ENCODE measurements around the gene PTPA. TPM values are rescaled to one million over a fixed set of nuclear protein-coding genes. Genes with fewer than 3 reads are reported as not detected.

Gene PTPA
- total RNA-seq, 4 donors from 2014 or later: 59.1 to 108 (median 83.8) TPM

GRCh38 chr9:129102095-129102525 is 9.1 kb upstream of the PTPA start:
- peaks cover 15% of the 10 kb centered on the region for H3K4me1 ChIP-seq
- no peak overlapping the region for H3K4me3 ChIP-seq
- WGBS: 63% methylated on average over 2 of the region's 13 CpGs
- peaks cover 20% of the 10 kb centered on the region for H3K36me3 ChIP-seq
- H3K9me3 ChIP-seq: no peaks in the 10 kb centered on the region
- H3K27ac ChIP-seq: no peak overlapping the region
- TF ChIP-seq POLR2AphosphoS5 (IDR thresholded peaks at IDR 0.05) (no peak), EP300 (IDR thresholded peaks at IDR 0.05) (no peak), CTCF (IDR thresholded peaks at IDR 0.05) (no peak), POLR2A (IDR thresholded peaks at IDR 0.05) (no peak)
- DNase-seq (ENCODE audit: low spot score in 2 of 2): no peak
- H3K27me3 ChIP-seq: no peaks in the 10 kb centered on the region

- Histone ChIP-seq H3K27me3 (no peaks in the 10 kb centered on the region), H3K9me3 (no peaks in the 10 kb centered on the region), H3K36me3 (peaks cover 18% of the 10 kb centered on the region), H3K4me1 (peaks cover 20% of the 10 kb centered on the region), H3K27ac (no peak overlapping the region), H3K4me3 (no peak overlapping the region)
- TF ChIP-seq CTCF (IDR thresholded peaks at IDR 0.05) (peak; percentile 2 to 71), EP300 (IDR thresholded peaks at IDR 0.05) (no peak)
- DNase-seq (ENCODE audit: low spot score in 2 of 2): peak in 1 of 2 donors; percentile 77
- WGBS: 46% methylated on average over 11 of the region's 14 CpGs
Measured at GRCh38 chr9:129102791-129103594, 8.2 kb upstream of the PTPA start.

GRCh38 chr9:129103595-129103965 is 7.6 kb upstream of the PTPA start:
- H3K27ac ChIP-seq: no peak overlapping the region
- H3K27me3 ChIP-seq: no peaks in the 10 kb centered on the region
- H3K9me3 ChIP-seq: no peaks in the 10 kb centered on the region
- 90% methylated on average over 3 of the region's 4 CpGs for WGBS
- H3K4me3 ChIP-seq: no peak overlapping the region
- H3K4me1 ChIP-seq: peaks cover 26% of the 10 kb centered on the region
- peaks cover 14% of the 10 kb centered on the region for H3K36me3 ChIP-seq
- TF ChIP-seq POLR2AphosphoS5 (IDR thresholded peaks at IDR 0.05): no peak
- TF ChIP-seq CTCF (IDR thresholded peaks at IDR 0.05): no peak
- no peak for TF ChIP-seq EP300 (IDR thresholded peaks at IDR 0.05)
- TF ChIP-seq POLR2A (IDR thresholded peaks at IDR 0.05): no peak
- DNase-seq (ENCODE audit: low spot score in 2 of 2): no peak

GRCh38 chr9:129104051-129104450 is 7.2 kb upstream of the PTPA start:
- peaks cover 31% of the 10 kb centered on the region for H3K4me1 ChIP-seq
- no peaks in the 10 kb centered on the region for H3K27me3 ChIP-seq
- TF ChIP-seq CTCF (IDR thresholded peaks at IDR 0.05) (no peak), POLR2AphosphoS5 (IDR thresholded peaks at IDR 0.05) (no peak), EP300 (IDR thresholded peaks at IDR 0.05) (no peak), POLR2A (IDR thresholded peaks at IDR 0.05) (no peak)
- WGBS: 84% methylated on average over 7 of the region's 11 CpGs
- no peak overlapping the region for H3K27ac ChIP-seq
- H3K9me3 ChIP-seq: no peaks in the 10 kb centered on the region
- H3K4me3 ChIP-seq: no peak overlapping the region
- no peak for DNase-seq (ENCODE audit: low spot score in 2 of 2)
- H3K36me3 ChIP-seq: peaks cover 14% of the 10 kb centered on the region

- DNase-seq (ENCODE audit: low spot score in 2 of 2): no peak
- H3K4me3 ChIP-seq: no peak overlapping the region
- peaks cover 46% of the 10 kb centered on the region for H3K4me1 ChIP-seq
- H3K9me3 ChIP-seq: no peaks in the 10 kb centered on the region
- TF ChIP-seq EP300 (IDR thresholded peaks at IDR 0.05): no peak
- no peaks in the 10 kb centered on the region for H3K27me3 ChIP-seq
- no peak overlapping the region for H3K27ac ChIP-seq
- 86% methylated on average over 7 of the region's 17 CpGs for WGBS
- H3K36me3 ChIP-seq: peaks cover 10% of the 10 kb centered on the region
Measured at GRCh38 chr9:129105857-129106694, 5.1 kb upstream of the PTPA start.
